A549 treated with AZD2906 at 1 μM for 4 hours (cell line): Measurements from ENCODE around the gene ZFP36. TPM values are rescaled to one million over a fixed set of nuclear protein-coding genes. Genes with fewer than 3 reads are reported as not detected.

ENCODE experiments used
- total RNA-seq: library from RNA; stranded (reverse); fragments of 200-300 nt; extraction: Qiagen RNA extraction; gene quantifications from 5 replicates; pipeline ENCODE4 v1.2.3, GENCODE V29; 2022

ZFP36 gene
- 193 to 296 TPM (median 229 TPM) in 5 replicates for total RNA-seq

GRCh38 chr19:39406656-39407409, at the start of gene ZFP36:
ZFP36 (plus strand) TSS chr19:39406847; CDS start chr19:39406905, 58 bp downstream.

DNA sequence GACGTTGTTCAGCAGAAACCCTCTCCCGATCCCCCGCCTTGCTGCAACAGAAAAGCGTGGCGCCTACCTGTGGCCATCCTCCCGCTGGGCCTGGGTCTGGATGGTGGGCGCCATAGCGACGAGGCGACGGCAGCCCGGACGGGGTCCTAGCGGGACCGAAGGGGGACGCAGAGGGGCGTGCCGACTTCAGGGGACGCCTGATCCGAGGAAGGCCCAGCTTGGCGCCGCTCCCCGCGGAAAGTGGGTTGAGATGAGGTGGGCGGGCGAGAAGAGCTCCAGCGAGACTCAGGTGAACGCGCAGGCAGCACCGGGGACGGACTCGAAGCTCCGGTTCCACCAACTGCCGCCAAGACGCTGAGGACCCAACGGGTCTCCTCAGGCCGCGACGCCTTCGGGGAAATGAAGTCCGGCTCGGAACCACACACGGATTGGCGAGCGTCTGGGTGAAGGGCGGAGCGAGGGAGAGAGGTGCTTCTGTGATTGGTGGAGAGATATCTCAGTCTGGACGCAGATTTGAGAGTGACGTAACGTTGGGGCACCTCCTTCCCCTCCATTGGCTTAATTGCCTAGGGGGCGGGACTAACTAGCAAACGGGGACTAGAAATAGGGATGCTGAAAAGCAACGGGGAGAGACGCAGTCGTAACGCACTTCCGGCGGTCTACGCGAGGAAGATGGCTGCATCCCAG, 15.8 kb upstream of the ZFP36 start, which contains the start of the genes MED29 and PAF1:
MED29 (plus strand) TSS at position 628 of the 687 bp plus-strand sequence; CDS start at position 673, 45 bp downstream.
PAF1 (minus strand) TSS at position 356 of the 687 bp plus-strand sequence; CDS start at position 114, 242 bp downstream.

DNA sequence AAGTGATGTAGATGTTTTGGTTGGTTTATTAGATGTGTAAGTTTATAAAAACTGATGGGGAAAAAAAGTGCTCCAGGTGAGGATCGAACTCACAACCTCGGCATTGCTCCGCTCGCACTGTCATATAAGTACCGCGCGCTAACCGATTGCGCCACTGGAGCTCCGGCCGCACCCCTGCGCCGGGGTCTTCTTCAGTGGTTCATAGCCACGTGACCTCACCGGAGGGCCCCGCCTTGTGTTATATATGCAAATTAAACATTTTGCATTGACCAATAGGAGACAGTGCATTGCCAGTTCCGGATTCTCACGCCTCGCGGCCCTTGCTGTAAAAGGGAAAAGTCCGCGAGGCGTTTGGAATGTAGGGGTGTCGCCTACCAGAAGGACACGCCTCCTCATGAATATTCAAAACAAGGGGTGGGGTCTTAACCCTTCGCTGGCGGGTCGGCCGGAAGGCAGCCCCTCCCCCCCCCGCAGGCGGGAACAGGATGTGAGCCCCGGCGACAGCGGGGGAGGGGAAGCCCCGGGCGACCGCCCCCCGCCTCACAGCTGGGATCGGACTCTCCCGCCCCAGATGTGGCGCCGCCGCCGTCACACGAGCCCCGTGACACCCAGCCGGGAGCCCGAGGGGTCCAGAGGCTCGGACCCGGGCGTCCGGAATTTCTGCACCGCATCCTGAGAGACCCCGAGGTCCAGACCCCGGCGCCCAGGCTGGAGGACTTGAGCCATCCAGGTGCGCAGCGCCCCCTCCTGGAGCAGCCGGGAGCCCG, 5.6 kb downstream of the ZFP36 start, which contains the start of gene PLEKHG2:
PLEKHG2 (plus strand) TSS at position 570 of the 767 bp plus-strand sequence. CDS start 1,418 bp downstream, outside the sequence.

GRCh38 chr19:39435499-39436349, 29.1 kb downstream of the ZFP36 start, which contains the start of gene RPS16:
RPS16 (minus strand) TSS chr19:39435949; CDS start chr19:39435895, 54 bp downstream.

DNA sequence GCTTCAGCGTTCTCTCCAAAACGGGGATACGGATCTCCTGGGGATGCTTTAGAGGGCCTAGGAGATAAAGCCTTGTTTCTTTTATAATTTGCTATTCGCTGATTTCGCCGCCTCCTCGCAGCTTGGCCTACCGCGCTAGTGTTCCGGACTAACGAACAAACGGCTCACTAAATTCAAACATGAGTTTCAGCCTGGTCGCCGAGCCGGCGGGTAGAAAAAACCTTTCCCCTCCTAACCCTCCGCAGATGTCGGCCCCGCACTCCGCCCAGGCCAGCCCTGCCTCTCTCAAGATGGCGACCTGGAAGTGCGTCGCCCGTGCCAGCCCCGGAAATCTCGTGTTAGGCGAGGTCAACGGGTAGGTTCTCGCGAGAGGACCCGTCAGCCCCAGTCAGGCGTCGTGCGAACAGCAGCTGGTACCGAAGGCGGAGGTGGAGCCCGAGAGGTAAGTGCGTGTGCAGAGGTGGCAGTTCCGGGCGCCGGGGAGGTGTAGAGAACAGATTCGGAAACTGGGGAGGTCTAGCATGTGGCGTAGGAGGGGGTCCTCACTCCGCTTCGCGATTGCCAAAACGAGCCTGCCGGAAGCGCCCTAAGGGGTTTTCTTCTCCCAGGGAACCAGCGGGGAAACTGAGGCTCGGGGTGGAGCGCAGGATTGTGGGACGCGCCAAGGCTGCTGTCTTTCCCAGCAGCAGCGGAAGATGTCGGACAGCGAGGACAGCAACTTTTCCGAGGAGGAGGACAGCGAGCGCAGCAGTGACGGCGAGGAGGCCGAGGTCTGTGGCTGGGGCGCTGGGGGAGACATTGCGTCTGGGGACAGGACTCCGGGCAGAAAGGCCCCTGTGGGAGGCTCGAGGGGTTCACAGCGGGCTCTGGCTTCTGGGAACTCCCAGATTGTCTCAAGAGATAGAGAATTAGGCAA, 38.8 kb downstream of the ZFP36 start, which contains the start of gene SUPT5H:
SUPT5H (plus strand) TSS at position 387 of the 916 bp plus-strand sequence; CDS start at position 696, 309 bp downstream.

Other genes starting within 250 kb of the ZFP36 start
- 1.0 to 2.0 TPM (median 1.4 TPM) in 5 replicates for gene NCCRP1, start 209.9 kb upstream of the ZFP36 start, total RNA-seq
- gene SYCN, start 202.6 kb upstream of the ZFP36 start, total RNA-seq: not detected in 5 replicates
- gene IFNL3, start 161.8 kb upstream of the ZFP36 start, total RNA-seq: not detected in 5 replicates
- gene IFNL4, start 158.0 kb upstream of the ZFP36 start, total RNA-seq: not detected in 5 replicates
- not detected in 5 replicates for gene IFNL2, start 138.5 kb upstream of the ZFP36 start, total RNA-seq
- gene IFNL1, start 110.4 kb upstream of the ZFP36 start, total RNA-seq: 0.11 TPM in 1 of 5 replicates, not detected in the others
- gene LRFN1, start 86.0 kb upstream of the ZFP36 start, total RNA-seq: 7.1 to 10.3 TPM (median 9.5 TPM) in 5 replicates
- gene GMFG, start 70.8 kb upstream of the ZFP36 start, total RNA-seq: 0.27 to 0.55 TPM (median 0.44 TPM) in 5 replicates
- 118 to 175 TPM (median 163 TPM) in 5 replicates for gene SAMD4B, start 64.4 kb upstream of the ZFP36 start, total RNA-seq
- 73.9 to 76.7 TPM (median 75.8 TPM) in 5 replicates for gene PAF1, start 15.7 kb upstream of the ZFP36 start, total RNA-seq
- 72.3 to 77.0 TPM (median 74.1 TPM) in 5 replicates for gene MED29, start 15.5 kb upstream of the ZFP36 start, total RNA-seq
- 81.1 to 117 TPM (median 104 TPM) in 5 replicates for gene PLEKHG2, start 5.8 kb downstream of the ZFP36 start, total RNA-seq
- 6,355 to 7,942 TPM (median 7,642 TPM) in 5 replicates for gene RPS16, start 29.1 kb downstream of the ZFP36 start, total RNA-seq
- gene SUPT5H, start 38.7 kb downstream of the ZFP36 start, total RNA-seq: 171 to 194 TPM (median 177 TPM) in 5 replicates
- 176 to 224 TPM (median 211 TPM) in 5 replicates for gene TIMM50, start 74.0 kb downstream of the ZFP36 start, total RNA-seq
- gene DLL3, start 92.1 kb downstream of the ZFP36 start, total RNA-seq: 6.9 to 11.1 TPM (median 10.3 TPM) in 5 replicates
- not detected in 5 replicates for gene SELENOV, start 108.3 kb downstream of the ZFP36 start, total RNA-seq
- 6.5 to 9.7 TPM (median 7.7 TPM) in 5 replicates for gene EID2B, start 126.0 kb downstream of the ZFP36 start, total RNA-seq
- 32.7 to 45.7 TPM (median 42.6 TPM) in 5 replicates for gene EID2, start 133.3 kb downstream of the ZFP36 start, total RNA-seq
- gene LGALS13, start 195.7 kb downstream of the ZFP36 start, total RNA-seq: not detected in 5 replicates
- gene LGALS16, start 249.1 kb downstream of the ZFP36 start, total RNA-seq: not detected in 5 replicates